Measurements from ENCODE around the gene HDAC4.

The HDAC4 gene

GRCh38 chr2:239141021-239141760, 259.6 kb downstream of the HDAC4 start:
- Histone ChIP-seq H3K9me3 (ENCODE audit: low read length) (no peaks in the 10 kb centered on the region), H3K4me3 (ENCODE audit: low read depth in 1 of 2, low read length in 2 of 2) (no peak overlapping the region), H3K9ac (ENCODE audit: low read length) (no peak overlapping the region), H3K4me1 (ENCODE audit: insufficient read depth, low read length) (no peaks in the 10 kb centered on the region), H3K27ac (ENCODE audit: low read depth, low read length) (no peak overlapping the region), H3K27me3 (ENCODE audit: control insufficient read depth in 1 of 2, insufficient read depth in 2 of 2, low read length in 2 of 2) (no peaks in the 10 kb centered on the region), H3K36me3 (ENCODE audit: insufficient read depth, low read length) (peaks cover 95% of the 10 kb centered on the region)

- no peak overlapping the region for H3K27ac ChIP-seq (ENCODE audit: low read depth, low read length)
- no peak overlapping the region for H3K4me3 ChIP-seq (ENCODE audit: low read depth in 1 of 2, low read length in 2 of 2)
- H3K36me3 ChIP-seq (ENCODE audit: insufficient read depth, low read length) = peaks cover 95% of the 10 kb centered on the region
- H3K4me1 ChIP-seq (ENCODE audit: insufficient read depth, low read length) = no peaks in the 10 kb centered on the region
- H3K9ac ChIP-seq (ENCODE audit: low read length) = no peak overlapping the region
- H3K27me3 ChIP-seq (ENCODE audit: control insufficient read depth in 1 of 2, insufficient read depth in 2 of 2, low read length in 2 of 2) = no peaks in the 10 kb centered on the region
- H3K9me3 ChIP-seq (ENCODE audit: low read length) = no peaks in the 10 kb centered on the region
These were observed 260.3 kb downstream of the HDAC4 start for GRCh38 chr2:239140346-239141020.

- Histone ChIP-seq H3K27me3 (ENCODE audit: control insufficient read depth in 1 of 2, insufficient read depth in 2 of 2, low read length in 2 of 2) (no peaks in the 10 kb centered on the region), H3K4me3 (ENCODE audit: low read depth in 1 of 2, low read length in 2 of 2) (no peak overlapping the region), H3K36me3 (ENCODE audit: insufficient read depth, low read length) (peaks cover 95% of the 10 kb centered on the region), H3K9ac (ENCODE audit: low read length) (no peak overlapping the region), H3K27ac (ENCODE audit: low read depth, low read length) (no peak overlapping the region), H3K9me3 (ENCODE audit: low read length) (no peaks in the 10 kb centered on the region), H3K4me1 (ENCODE audit: insufficient read depth, low read length) (no peaks in the 10 kb centered on the region)
These were observed 261.3 kb downstream of the HDAC4 start for GRCh38 chr2:239139566-239139965.

GRCh38 chr2:239139101-239139500, 261.7 kb downstream of the HDAC4 start:
- H3K9me3 ChIP-seq (ENCODE audit: low read length) = no peaks in the 10 kb centered on the region
- H3K36me3 ChIP-seq (ENCODE audit: insufficient read depth, low read length) = peaks cover 93% of the 10 kb centered on the region
- H3K9ac ChIP-seq (ENCODE audit: low read length) = no peak overlapping the region
- no peaks in the 10 kb centered on the region for H3K27me3 ChIP-seq (ENCODE audit: control insufficient read depth in 1 of 2, insufficient read depth in 2 of 2, low read length in 2 of 2)
- no peaks in the 10 kb centered on the region for H3K4me1 ChIP-seq (ENCODE audit: insufficient read depth, low read length)
- H3K27ac ChIP-seq (ENCODE audit: low read depth, low read length) = no peak overlapping the region
- H3K4me3 ChIP-seq (ENCODE audit: low read depth in 1 of 2, low read length in 2 of 2) = no peak overlapping the region

- Histone ChIP-seq H3K9me3 (ENCODE audit: low read length) (no peaks in the 10 kb centered on the region), H3K4me1 (ENCODE audit: insufficient read depth, low read length) (no peaks in the 10 kb centered on the region), H3K9ac (ENCODE audit: low read length) (no peak overlapping the region), H3K4me3 (ENCODE audit: low read depth in 1 of 2, low read length in 2 of 2) (no peak overlapping the region), H3K36me3 (ENCODE audit: insufficient read depth, low read length) (peaks cover 93% of the 10 kb centered on the region), H3K27me3 (ENCODE audit: control insufficient read depth in 1 of 2, insufficient read depth in 2 of 2, low read length in 2 of 2) (no peaks in the 10 kb centered on the region), H3K27ac (ENCODE audit: low read depth, low read length) (no peak overlapping the region)
These were observed 262.2 kb downstream of the HDAC4 start for GRCh38 chr2:239138610-239139009.

GRCh38 chr2:239137898-239138283, 262.9 kb downstream of the HDAC4 start:
- Histone ChIP-seq H3K27ac (ENCODE audit: low read depth, low read length) (no peak overlapping the region), H3K36me3 (ENCODE audit: insufficient read depth, low read length) (peaks cover 92% of the 10 kb centered on the region), H3K4me3 (ENCODE audit: low read depth in 1 of 2, low read length in 2 of 2) (no peak overlapping the region), H3K4me1 (ENCODE audit: insufficient read depth, low read length) (no peaks in the 10 kb centered on the region), H3K9me3 (ENCODE audit: low read length) (no peaks in the 10 kb centered on the region), H3K9ac (ENCODE audit: low read length) (no peak overlapping the region), H3K27me3 (ENCODE audit: control insufficient read depth in 1 of 2, insufficient read depth in 2 of 2, low read length in 2 of 2) (no peaks in the 10 kb centered on the region)

GRCh38 chr2:239137165-239137897, 263.5 kb downstream of the HDAC4 start:
- H3K4me1 ChIP-seq (ENCODE audit: insufficient read depth, low read length) = no peaks in the 10 kb centered on the region
- H3K36me3 ChIP-seq (ENCODE audit: insufficient read depth, low read length) = peaks cover 92% of the 10 kb centered on the region
- no peaks in the 10 kb centered on the region for H3K9me3 ChIP-seq (ENCODE audit: low read length)
- no peak overlapping the region for H3K27ac ChIP-seq (ENCODE audit: low read depth, low read length)
- no peak overlapping the region for H3K4me3 ChIP-seq (ENCODE audit: low read depth in 1 of 2, low read length in 2 of 2)
- H3K27me3 ChIP-seq (ENCODE audit: control insufficient read depth in 1 of 2, insufficient read depth in 2 of 2, low read length in 2 of 2) = no peaks in the 10 kb centered on the region
- no peak overlapping the region for H3K9ac ChIP-seq (ENCODE audit: low read length)

- Histone ChIP-seq H3K9me3 (ENCODE audit: low read length) (no peaks in the 10 kb centered on the region), H3K4me1 (ENCODE audit: insufficient read depth, low read length) (no peaks in the 10 kb centered on the region), H3K36me3 (ENCODE audit: insufficient read depth, low read length) (peaks cover 90% of the 10 kb centered on the region), H3K27me3 (ENCODE audit: control insufficient read depth in 1 of 2, insufficient read depth in 2 of 2, low read length in 2 of 2) (no peaks in the 10 kb centered on the region), H3K27ac (ENCODE audit: low read depth, low read length) (no peak overlapping the region), H3K4me3 (ENCODE audit: low read depth in 1 of 2, low read length in 2 of 2) (no peak overlapping the region), H3K9ac (ENCODE audit: low read length) (no peak overlapping the region)
These were observed 264.1 kb downstream of the HDAC4 start for GRCh38 chr2:239136762-239137161.

- H3K27me3 ChIP-seq (ENCODE audit: control insufficient read depth in 1 of 2, insufficient read depth in 2 of 2, low read length in 2 of 2) = no peaks in the 10 kb centered on the region
- H3K4me1 ChIP-seq (ENCODE audit: insufficient read depth, low read length) = no peaks in the 10 kb centered on the region
- H3K9me3 ChIP-seq (ENCODE audit: low read length) = no peaks in the 10 kb centered on the region
- H3K9ac ChIP-seq (ENCODE audit: low read length) = no peak overlapping the region
- peaks cover 87% of the 10 kb centered on the region for H3K36me3 ChIP-seq (ENCODE audit: insufficient read depth, low read length)
- no peak overlapping the region for H3K27ac ChIP-seq (ENCODE audit: low read depth, low read length)
- no peak overlapping the region for H3K4me3 ChIP-seq (ENCODE audit: low read depth in 1 of 2, low read length in 2 of 2)
These were observed 264.6 kb downstream of the HDAC4 start for GRCh38 chr2:239136203-239136602.

- peaks cover 87% of the 10 kb centered on the region for H3K36me3 ChIP-seq (ENCODE audit: insufficient read depth, low read length)
These were observed 265.3 kb downstream of the HDAC4 start for GRCh38 chr2:239135531-239135930.

GRCh38 chr2:239133945-239134570, 266.8 kb downstream of the HDAC4 start:
- no peaks in the 10 kb centered on the region for H3K27me3 ChIP-seq (ENCODE audit: control insufficient read depth in 1 of 2, insufficient read depth in 2 of 2, low read length in 2 of 2)
- H3K9ac ChIP-seq (ENCODE audit: low read length) = no peak overlapping the region
- peaks cover 87% of the 10 kb centered on the region for H3K36me3 ChIP-seq (ENCODE audit: insufficient read depth, low read length)
- no peak overlapping the region for H3K4me3 ChIP-seq (ENCODE audit: low read depth in 1 of 2, low read length in 2 of 2)
- no peaks in the 10 kb centered on the region for H3K9me3 ChIP-seq (ENCODE audit: low read length)
- no peak overlapping the region for H3K27ac ChIP-seq (ENCODE audit: low read depth, low read length)
- no peaks in the 10 kb centered on the region for H3K4me1 ChIP-seq (ENCODE audit: insufficient read depth, low read length)

More at GRCh38 chr2:239135531-239135930, 265.3 kb downstream of the HDAC4 start:
- H3K4me1 ChIP-seq (ENCODE audit: insufficient read depth, low read length) = no peaks in the 10 kb centered on the region
- H3K9me3 ChIP-seq (ENCODE audit: low read length) = no peaks in the 10 kb centered on the region
- H3K4me3 ChIP-seq (ENCODE audit: low read depth in 1 of 2, low read length in 2 of 2) = no peak overlapping the region
- H3K9ac ChIP-seq (ENCODE audit: low read length) = no peak overlapping the region
- H3K27me3 ChIP-seq (ENCODE audit: control insufficient read depth in 1 of 2, insufficient read depth in 2 of 2, low read length in 2 of 2) = no peaks in the 10 kb centered on the region
- H3K27ac ChIP-seq (ENCODE audit: low read depth, low read length) = no peak overlapping the region
